ENCODE data around the gene TEX26.

TEX26 gene

DNA sequence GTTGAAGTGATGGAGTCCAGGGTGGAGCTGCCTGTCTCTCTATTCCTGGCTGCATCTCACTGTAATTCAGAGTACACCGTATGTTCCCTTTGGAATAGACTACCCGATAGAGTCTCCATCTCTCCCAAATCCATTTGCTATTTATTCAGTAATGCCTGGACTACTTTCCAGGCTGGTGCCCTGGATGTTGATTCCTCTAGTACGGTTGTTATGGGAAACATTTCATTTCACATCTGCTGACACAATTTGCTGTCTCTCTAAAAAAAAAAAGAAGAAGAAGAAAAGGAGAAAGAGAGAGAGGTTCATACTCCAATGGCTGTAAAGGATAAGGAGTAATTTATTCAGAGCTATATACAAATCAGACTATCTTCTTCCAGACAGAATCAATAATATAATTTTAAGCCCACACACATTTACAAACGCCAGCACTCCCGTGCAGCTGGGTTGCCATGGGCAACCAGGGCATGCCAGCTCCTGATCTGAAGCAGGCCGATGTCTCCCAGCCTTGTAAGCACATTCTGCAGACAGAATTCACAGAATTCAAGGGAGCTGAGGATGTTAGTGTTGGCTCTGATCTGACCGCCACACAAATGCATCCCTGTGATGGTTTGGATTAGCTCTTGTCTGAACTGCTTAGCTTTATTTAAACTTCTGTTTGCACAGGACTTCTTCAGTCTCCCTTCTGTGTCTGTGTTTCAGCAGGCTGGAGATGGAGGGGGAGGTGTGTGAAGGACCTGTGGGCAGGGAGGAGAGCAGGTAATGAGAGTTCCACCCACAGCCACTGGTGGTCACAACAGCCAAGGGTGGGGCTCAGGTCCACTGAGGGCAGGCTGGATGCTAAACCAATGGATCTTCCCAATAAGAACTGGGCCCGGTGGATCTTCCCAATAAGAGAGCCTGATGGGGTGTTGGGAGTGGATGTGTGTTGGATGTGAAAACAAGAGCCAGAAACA is 66.0 kb downstream of the TEX26 start:
- TF ChIP-seq, protein P1, sequence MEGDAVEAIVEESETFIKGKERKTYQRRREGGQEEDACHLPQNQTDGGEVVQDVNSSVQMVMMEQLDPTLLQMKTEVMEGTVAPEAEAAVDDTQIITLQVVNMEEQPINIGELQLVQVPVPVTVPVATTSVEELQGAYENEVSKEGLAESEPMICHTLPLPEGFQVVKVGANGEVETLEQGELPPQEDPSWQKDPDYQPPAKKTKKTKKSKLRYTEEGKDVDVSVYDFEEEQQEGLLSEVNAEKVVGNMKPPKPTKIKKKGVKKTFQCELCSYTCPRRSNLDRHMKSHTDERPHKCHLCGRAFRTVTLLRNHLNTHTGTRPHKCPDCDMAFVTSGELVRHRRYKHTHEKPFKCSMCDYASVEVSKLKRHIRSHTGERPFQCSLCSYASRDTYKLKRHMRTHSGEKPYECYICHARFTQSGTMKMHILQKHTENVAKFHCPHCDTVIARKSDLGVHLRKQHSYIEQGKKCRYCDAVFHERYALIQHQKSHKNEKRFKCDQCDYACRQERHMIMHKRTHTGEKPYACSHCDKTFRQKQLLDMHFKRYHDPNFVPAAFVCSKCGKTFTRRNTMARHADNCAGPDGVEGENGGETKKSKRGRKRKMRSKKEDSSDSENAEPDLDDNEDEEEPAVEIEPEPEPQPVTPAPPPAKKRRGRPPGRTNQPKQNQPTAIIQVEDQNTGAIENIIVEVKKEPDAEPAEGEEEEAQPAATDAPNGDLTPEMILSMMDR (IDR thresholded peaks at IDR 0.05): no peak
- Histone ChIP-seq H3K4me3 (no peak overlapping the region), H3K27ac (no peak overlapping the region)
- DNase-seq (ENCODE audit: low spot score): no peak

DNA sequence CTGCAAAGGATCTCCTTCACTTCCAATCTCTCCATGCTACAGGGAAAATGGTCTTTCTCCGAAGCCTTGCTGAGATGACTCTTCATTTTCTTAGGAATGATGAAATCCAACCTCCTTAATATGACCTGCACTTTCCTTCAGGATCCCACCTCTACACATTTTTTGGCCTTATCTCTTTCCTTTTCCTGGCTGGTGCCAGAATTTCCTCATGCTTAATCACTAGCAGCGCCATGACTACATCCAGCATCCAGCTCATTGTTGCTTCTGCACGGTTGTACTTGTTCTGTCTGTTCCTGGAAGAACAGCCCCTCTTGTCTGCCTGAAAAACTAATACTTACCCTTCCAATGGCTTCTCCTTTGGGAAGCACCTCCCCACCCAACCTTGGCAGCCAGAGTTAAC is 68.4 kb downstream of the TEX26 start:
- TF ChIP-seq, protein P1 (IDR thresholded peaks at IDR 0.05): no peak
- H3K27ac ChIP-seq: no peak overlapping the region
- DNase-seq (ENCODE audit: low spot score): no peak
- no peak overlapping the region for H3K4me3 ChIP-seq

- TF ChIP-seq, protein P1 (IDR thresholded peaks at IDR 0.05): no peak
- DNase-seq (ENCODE audit: low spot score): no peak
- no peak overlapping the region for H3K27ac ChIP-seq
- H3K4me3 ChIP-seq: no peak overlapping the region
These were observed 69.2 kb downstream of the TEX26 start for GRCh38 chr13:31001647-31002046.

GRCh38 chr13:31005066-31005465 is 72.6 kb downstream of the TEX26 start:
- TF ChIP-seq, protein P1 (IDR thresholded peaks at IDR 0.05): no peak
- DNase-seq (ENCODE audit: low spot score): no peak
- H3K4me3 ChIP-seq: no peak overlapping the region

GRCh38 chr13:31007417-31007816 is 75.0 kb downstream of the TEX26 start:
- TF ChIP-seq, protein P1 (IDR thresholded peaks at IDR 0.05): no peak
- Histone ChIP-seq H3K27ac (no peak overlapping the region), H3K4me3 (no peak overlapping the region)
- DNase-seq (ENCODE audit: low spot score): no peak

More at GRCh38 chr13:31005066-31005465, 72.6 kb downstream of the TEX26 start:
- H3K27ac ChIP-seq: no peak overlapping the region

- no peak overlapping the region for H3K27ac ChIP-seq
- TF ChIP-seq, protein P1 (IDR thresholded peaks at IDR 0.05): no peak
- DNase-seq (ENCODE audit: low spot score): no peak
These were observed 76.1 kb downstream of the TEX26 start for GRCh38 chr13:31008400-31009115.

More at GRCh38 chr13:31008400-31009115, 76.1 kb downstream of the TEX26 start:
- H3K4me3 ChIP-seq: no peak overlapping the region
